GM23248 (cell line): Measurements from ENCODE around the gene FBXL4.

Experiments used
- EZH2 ChIP-seq: fragments of 200-600 bp; sonication (generic); IDR thresholded peaks from 2 replicates; pipeline ENCODE4 v1.6.1; 2018; ENCODE audit warnings: antibody characterized with exemption, mild to moderate bottlenecking; ENCODE audit not compliant: insufficient read depth, poor library complexity, severe bottlenecking
- EZH2phosphoT487 ChIP-seq: fragments of 200-600 bp; sonication (generic); IDR thresholded peaks from 2 replicates; pipeline ENCODE4 v1.6.1; 2018; ENCODE audit warnings: antibody characterized with exemption, moderate library complexity, mild to moderate bottlenecking, low read depth; ENCODE audit not compliant: insufficient read depth

- TF ChIP-seq EZH2phosphoT487, result no peak
- TF ChIP-seq EZH2, result no peak
Observed at GRCh38 chr6:98976674-98977385, 29.1 kb upstream of the FBXL4 start.
